ENCODE data around the gene ZNF804B. TPM values are rescaled to one million over a fixed set of nuclear protein-coding genes. Genes with fewer than 3 reads are reported as not detected.

Gene ZNF804B
- total RNA-seq, 1 donor from 2014 or later: not detected

DNA sequence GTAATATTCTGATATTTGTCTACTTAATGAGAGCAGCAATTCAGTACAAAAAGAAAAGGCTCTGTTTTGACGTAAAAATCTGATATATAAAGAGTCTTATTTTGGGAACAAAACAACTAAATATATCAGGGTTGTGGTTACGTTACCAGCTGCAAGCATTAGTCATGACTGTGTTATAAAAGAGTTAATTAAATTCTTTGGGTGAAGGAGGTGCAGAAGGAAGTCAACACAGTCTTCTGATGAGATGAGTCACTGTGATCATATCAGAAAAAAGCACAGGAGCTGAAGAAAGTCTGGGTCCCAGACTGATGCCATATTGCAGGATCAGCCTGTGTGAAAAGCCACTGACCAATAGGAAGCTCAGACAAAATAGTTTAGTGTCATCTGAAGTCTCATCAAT, 270.4 kb downstream of the ZNF804B start:
- no peak overlapping the region for H3K27ac ChIP-seq
- no peak overlapping the region for H3K4me3 ChIP-seq
- Mint-ChIP-seq H3K27ac (no peak overlapping the region), H3K4me1 (no peaks in the 10 kb centered on the region), H3K36me3 (no peaks in the 10 kb centered on the region), H3K4me3 (no peak overlapping the region), H3K27me3 (ENCODE audit: insufficient read depth, low read depth) (no peaks in the 10 kb centered on the region), H3K9me3 (no peaks in the 10 kb centered on the region)
- H3K9me3 ChIP-seq (ENCODE audit: low read depth): no peaks in the 10 kb centered on the region
- no peak for DNase-seq (ENCODE audit: low spot score)
- no peaks in the 10 kb centered on the region for H3K36me3 ChIP-seq
- H3K27me3 ChIP-seq: no peaks in the 10 kb centered on the region
- no peak overlapping the region for H2AFZ ChIP-seq (replicated peaks)
- no peak for TF ChIP-seq EZH2phosphoT487 (IDR thresholded peaks at IDR 0.05)
- TF ChIP-seq, protein P1, sequence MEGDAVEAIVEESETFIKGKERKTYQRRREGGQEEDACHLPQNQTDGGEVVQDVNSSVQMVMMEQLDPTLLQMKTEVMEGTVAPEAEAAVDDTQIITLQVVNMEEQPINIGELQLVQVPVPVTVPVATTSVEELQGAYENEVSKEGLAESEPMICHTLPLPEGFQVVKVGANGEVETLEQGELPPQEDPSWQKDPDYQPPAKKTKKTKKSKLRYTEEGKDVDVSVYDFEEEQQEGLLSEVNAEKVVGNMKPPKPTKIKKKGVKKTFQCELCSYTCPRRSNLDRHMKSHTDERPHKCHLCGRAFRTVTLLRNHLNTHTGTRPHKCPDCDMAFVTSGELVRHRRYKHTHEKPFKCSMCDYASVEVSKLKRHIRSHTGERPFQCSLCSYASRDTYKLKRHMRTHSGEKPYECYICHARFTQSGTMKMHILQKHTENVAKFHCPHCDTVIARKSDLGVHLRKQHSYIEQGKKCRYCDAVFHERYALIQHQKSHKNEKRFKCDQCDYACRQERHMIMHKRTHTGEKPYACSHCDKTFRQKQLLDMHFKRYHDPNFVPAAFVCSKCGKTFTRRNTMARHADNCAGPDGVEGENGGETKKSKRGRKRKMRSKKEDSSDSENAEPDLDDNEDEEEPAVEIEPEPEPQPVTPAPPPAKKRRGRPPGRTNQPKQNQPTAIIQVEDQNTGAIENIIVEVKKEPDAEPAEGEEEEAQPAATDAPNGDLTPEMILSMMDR (IDR thresholded peaks at IDR 0.05): no peak
- TF ChIP-seq EZH2 (IDR thresholded peaks at IDR 0.05): no peak
- H3K79me2 ChIP-seq (ENCODE audit: low read depth): no peaks in the 10 kb centered on the region
- H3F3A ChIP-seq (ENCODE audit: low read depth): no peaks in the 10 kb centered on the region
- no peaks in the 10 kb centered on the region for H4K20me1 ChIP-seq (ENCODE audit: low read depth)
- no peak overlapping the region for H3K4me2 ChIP-seq
- H3K9ac ChIP-seq: no peak overlapping the region
- no peaks in the 10 kb centered on the region for H3K4me1 ChIP-seq

DNA sequence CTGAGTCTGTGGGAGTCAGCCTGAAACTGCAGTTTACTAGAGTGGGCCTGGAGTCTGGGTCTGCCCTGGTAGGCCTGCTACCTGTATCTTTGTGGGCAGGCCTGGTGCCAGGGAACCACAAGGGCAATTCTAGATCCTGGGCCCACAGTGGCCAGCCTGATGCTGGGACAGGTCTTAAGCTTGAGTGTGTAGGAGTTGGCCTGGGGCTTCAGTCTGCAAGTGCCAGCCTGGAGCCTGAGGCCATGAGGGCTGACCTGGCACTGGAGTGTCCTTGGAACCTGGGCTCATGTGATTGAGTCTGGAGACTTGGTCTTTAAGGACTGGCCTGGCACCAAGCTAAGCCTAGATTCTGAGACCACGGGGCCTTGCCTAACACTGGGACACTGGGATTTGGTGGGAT, 281.7 kb downstream of the ZNF804B start:
- DNase-seq (ENCODE audit: low spot score): no peak
- H3K4me1 Mint-ChIP-seq: no peaks in the 10 kb centered on the region
- H3K4me1 ChIP-seq: no peaks in the 10 kb centered on the region
- no peaks in the 10 kb centered on the region for H3F3A ChIP-seq (ENCODE audit: low read depth)
- peaks cover 18% of the 10 kb centered on the region for H3K9me3 Mint-ChIP-seq
- no peak overlapping the region for H3K27ac Mint-ChIP-seq
- peaks cover 2% of the 10 kb centered on the region for H3K27me3 Mint-ChIP-seq (ENCODE audit: insufficient read depth, low read depth)
- no peaks in the 10 kb centered on the region for H3K36me3 ChIP-seq
- H3K27ac ChIP-seq: no peak overlapping the region
- H3K4me3 ChIP-seq: no peak overlapping the region
- no peak overlapping the region for H3K4me3 Mint-ChIP-seq
- no peaks in the 10 kb centered on the region for H3K9me3 ChIP-seq (ENCODE audit: low read depth)
- no peaks in the 10 kb centered on the region for H3K36me3 Mint-ChIP-seq
- H3K79me2 ChIP-seq (ENCODE audit: low read depth): no peaks in the 10 kb centered on the region
- H4K20me1 ChIP-seq (ENCODE audit: low read depth): no peaks in the 10 kb centered on the region
- no peak overlapping the region for H3K4me2 ChIP-seq
- TF ChIP-seq, protein P1 (IDR thresholded peaks at IDR 0.05): no peak
- TF ChIP-seq EZH2 (IDR thresholded peaks at IDR 0.05): no peak
- TF ChIP-seq EZH2phosphoT487 (IDR thresholded peaks at IDR 0.05): no peak
- H2AFZ ChIP-seq (replicated peaks): no peak overlapping the region
- H3K27me3 ChIP-seq: no peaks in the 10 kb centered on the region
- H3K9ac ChIP-seq: no peak overlapping the region

DNA sequence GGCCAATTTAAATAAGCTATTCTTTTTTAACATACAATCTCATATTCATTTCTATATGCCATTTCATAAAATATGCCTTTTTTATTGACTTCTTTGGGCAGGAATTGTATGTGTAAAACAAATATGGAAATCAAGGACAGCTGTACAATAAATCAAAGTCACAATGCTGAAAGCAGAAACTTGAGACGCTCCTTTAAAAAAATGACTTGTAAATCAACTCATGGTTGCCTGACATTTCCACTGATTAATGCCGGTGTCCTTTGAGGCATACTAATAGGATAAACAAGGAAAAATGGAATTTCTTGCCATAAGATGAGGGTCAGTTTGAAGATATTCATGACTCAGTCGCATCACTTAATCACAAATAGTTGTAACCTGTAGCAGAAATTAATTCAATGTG, 283.4 kb downstream of the ZNF804B start:
- Histone ChIP-seq H3K79me2 (ENCODE audit: low read depth) (no peaks in the 10 kb centered on the region), H3K4me3 (no peak overlapping the region), H2AFZ (replicated peaks) (no peak overlapping the region), H3K27me3 (no peaks in the 10 kb centered on the region), H3F3A (ENCODE audit: low read depth) (no peaks in the 10 kb centered on the region), H3K27ac (no peak overlapping the region), H3K9me3 (ENCODE audit: low read depth) (no peaks in the 10 kb centered on the region), H3K36me3 (no peaks in the 10 kb centered on the region), H3K4me2 (no peak overlapping the region), H3K4me1 (no peaks in the 10 kb centered on the region), H3K9ac (no peak overlapping the region), H4K20me1 (ENCODE audit: low read depth) (no peaks in the 10 kb centered on the region)
- TF ChIP-seq, protein P1 (IDR thresholded peaks at IDR 0.05): no peak
- TF ChIP-seq EZH2 (IDR thresholded peaks at IDR 0.05) (no peak), EZH2phosphoT487 (IDR thresholded peaks at IDR 0.05) (no peak)
- Mint-ChIP-seq H3K27ac (no peak overlapping the region), H3K9me3 (peaks cover 18% of the 10 kb centered on the region), H3K4me1 (no peaks in the 10 kb centered on the region), H3K4me3 (no peak overlapping the region), H3K27me3 (ENCODE audit: insufficient read depth, low read depth) (peaks cover 3% of the 10 kb centered on the region), H3K36me3 (no peaks in the 10 kb centered on the region)
- DNase-seq (ENCODE audit: low spot score): no peak

Data from neural progenitor cell (in vitro differentiated cells).